ENCODE results near the gene WNT7B.

DNA sequence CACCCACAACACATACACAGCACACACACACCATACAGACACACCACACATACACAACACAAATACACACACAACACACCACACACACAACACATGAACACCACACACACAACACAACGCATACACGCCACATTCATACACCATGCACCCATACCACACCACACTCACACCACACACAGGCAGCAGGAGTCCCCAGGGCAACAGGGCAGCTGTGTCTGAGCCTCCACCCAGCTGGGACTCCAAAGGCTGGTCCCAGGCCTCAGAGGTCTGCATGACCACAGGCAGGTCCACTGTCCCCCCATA lies 3.3 kb upstream of the WNT7B start:
- TF ChIP-seq, protein P1, sequence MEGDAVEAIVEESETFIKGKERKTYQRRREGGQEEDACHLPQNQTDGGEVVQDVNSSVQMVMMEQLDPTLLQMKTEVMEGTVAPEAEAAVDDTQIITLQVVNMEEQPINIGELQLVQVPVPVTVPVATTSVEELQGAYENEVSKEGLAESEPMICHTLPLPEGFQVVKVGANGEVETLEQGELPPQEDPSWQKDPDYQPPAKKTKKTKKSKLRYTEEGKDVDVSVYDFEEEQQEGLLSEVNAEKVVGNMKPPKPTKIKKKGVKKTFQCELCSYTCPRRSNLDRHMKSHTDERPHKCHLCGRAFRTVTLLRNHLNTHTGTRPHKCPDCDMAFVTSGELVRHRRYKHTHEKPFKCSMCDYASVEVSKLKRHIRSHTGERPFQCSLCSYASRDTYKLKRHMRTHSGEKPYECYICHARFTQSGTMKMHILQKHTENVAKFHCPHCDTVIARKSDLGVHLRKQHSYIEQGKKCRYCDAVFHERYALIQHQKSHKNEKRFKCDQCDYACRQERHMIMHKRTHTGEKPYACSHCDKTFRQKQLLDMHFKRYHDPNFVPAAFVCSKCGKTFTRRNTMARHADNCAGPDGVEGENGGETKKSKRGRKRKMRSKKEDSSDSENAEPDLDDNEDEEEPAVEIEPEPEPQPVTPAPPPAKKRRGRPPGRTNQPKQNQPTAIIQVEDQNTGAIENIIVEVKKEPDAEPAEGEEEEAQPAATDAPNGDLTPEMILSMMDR (IDR thresholded peaks at IDR 0.05): no peak
- TF ChIP-seq POLR2AphosphoS5 (IDR thresholded peaks at IDR 0.05): no peak

Data from transverse colon (tissue), 4 donors.